Stimulated activated CD8-positive, alpha-beta memory T cell treated with anti-CD3 and anti-CD28 coated beads, Interleukin-12 subunit alpha, Interleukin-12 subunit beta, amount 100 ng/mL, for 24 hours (primary cell): ENCODE results near the gene ANKRA2.
A peak's percentile ranks its signal among the peaks of the same experiment; 100 is the strongest.

Experiments
- DNase-seq: peaks from one replicate; pipeline ENCODE4 v3.0.0-alpha.2; 2020; ENCODE audit errors: extremely low read depth

ANKRA2 gene

GRCh38 chr5:73565139-73565968 lies at the start of gene ANKRA2, which contains the start of gene UTP15:
Gene ANKRA2, minus strand, starts transcription at chr5:73565639. Its CDS starts 2,758 bp downstream, at chr5:73562881.
Gene UTP15, plus strand, starts transcription at chr5:73565743. Its CDS starts 1,602 bp downstream, at chr5:73567345.
- DNase-seq = peak; percentile 96

- no peak for DNase-seq
Observed at GRCh38 chr5:73615085-73615484, 49.6 kb upstream of the ANKRA2 start.

GRCh38 chr5:73612799-73613198 lies 47.4 kb upstream of the ANKRA2 start:
- DNase-seq = no peak

GRCh38 chr5:73607228-73607627 lies 41.8 kb upstream of the ANKRA2 start:
- DNase-seq = no peak

- no peak for DNase-seq
Observed at GRCh38 chr5:73606206-73606753, 40.8 kb upstream of the ANKRA2 start.

GRCh38 chr5:73605223-73606087 lies 40.0 kb upstream of the ANKRA2 start:
- no peak for DNase-seq

GRCh38 chr5:73603998-73604397 lies 38.6 kb upstream of the ANKRA2 start:
- DNase-seq = no peak

- DNase-seq = no peak
Observed at GRCh38 chr5:73599380-73599779, 33.9 kb upstream of the ANKRA2 start.

- DNase-seq = no peak
Observed at GRCh38 chr5:73596705-73597328, 31.4 kb upstream of the ANKRA2 start.

- DNase-seq = no peak
Observed at GRCh38 chr5:73592551-73592950, 27.1 kb upstream of the ANKRA2 start.

GRCh38 chr5:73591698-73592501 lies 26.5 kb upstream of the ANKRA2 start:
- DNase-seq = no peak

- DNase-seq = no peak
Observed at GRCh38 chr5:73591102-73591695, 25.8 kb upstream of the ANKRA2 start.

- no peak for DNase-seq
Observed at GRCh38 chr5:73587923-73588322, 22.5 kb upstream of the ANKRA2 start.

GRCh38 chr5:73582285-73583145 lies 17.1 kb upstream of the ANKRA2 start:
- DNase-seq = no peak

GRCh38 chr5:73565969-73566547 lies 619 bp upstream of the ANKRA2 start:
- DNase-seq = no peak

- DNase-seq = no peak
Observed at GRCh38 chr5:73564675-73565074, 764 bp downstream of the ANKRA2 start.

GRCh38 chr5:73564018-73564417 lies 1.4 kb downstream of the ANKRA2 start:
- no peak for DNase-seq

- no peak for DNase-seq
Observed at GRCh38 chr5:73558950-73559349, 6.5 kb downstream of the ANKRA2 start.

- no peak for DNase-seq
Observed at GRCh38 chr5:73552642-73553041, 12.8 kb downstream of the ANKRA2 start.
